IMR-90 (cell line): ENCODE results near the gene SERBP1. TPM values are rescaled to one million over a fixed set of nuclear protein-coding genes. Genes with fewer than 3 reads are reported as not detected.

ENCODE experiments used
- ATAC-seq: fragments of 200-7000 bp; cut with Tn5 transposase; 2 replicates; pipeline ENCODE4 v1.9.1; 2020; ENCODE audit warnings: low read depth, mild to moderate bottlenecking, moderate library complexity
- BruUV-seq: library from RNA; stranded (reverse); fragments of 400-500 nt; replicated peaks from 2 replicates; lab custom pipeline; 2021; lab: Mats Ljungman, UMichigan
- CTCF ChIA-PET: fragments of 300-600 bp; formaldehyde crosslinking; extraction: SDS; loops from one replicate; lab custom pipeline; 2021; ENCODE audit warnings: antibody characterized with exemption; lab: Yijun Ruan, JAX
- POLR2A ChIA-PET: fragments of 300-600 bp; sonication (Branson Sonifier 250); formaldehyde crosslinking; loops from one replicate; lab custom pipeline; 2022; ENCODE audit warnings: antibody characterized with exemption; ENCODE audit not compliant: unreplicated experiment; lab: Charles Lee
- DNase-seq: peaks from one replicate; pipeline ENCODE4 v3.0.0; 2013
- H2AFZ ChIP-seq: replicated peaks from 2 replicates; pipeline ENCODE3; 2013; ENCODE audit warnings: low read length, mild to moderate bottlenecking; ENCODE audit not compliant: poor library complexity
- H2AK5ac ChIP-seq: 2 replicates; pipeline ENCODE4 v1.6.1; 2013; ENCODE audit warnings: low read depth, low read length, inconsistent platforms
- H2AK9ac ChIP-seq: replicated peaks from 2 replicates; pipeline ENCODE3; 2013; ENCODE audit warnings: mild to moderate bottlenecking, low read depth, low read length, moderate library complexity; ENCODE audit not compliant: poor library complexity
- H2BK120ac ChIP-seq: 2 replicates; pipeline ENCODE4 v1.6.1; 2013; ENCODE audit warnings: low read depth, low read length, inconsistent platforms
- H2BK15ac ChIP-seq: 3 replicates; pipeline ENCODE4 v1.6.1; 2013; ENCODE audit warnings: low read depth, low read length, inconsistent platforms
- H2BK20ac ChIP-seq: 2 replicates; pipeline ENCODE4 v1.6.1; 2013; ENCODE audit warnings: low read depth, mild to moderate bottlenecking, inconsistent platforms, low read length, moderate library complexity
- H2BK5ac ChIP-seq: 2 replicates; pipeline ENCODE4 v1.6.1; 2013; ENCODE audit warnings: mild to moderate bottlenecking, low read depth, low read length, inconsistent platforms; ENCODE audit not compliant: poor library complexity, severe bottlenecking
- H3K14ac ChIP-seq: replicated peaks from 2 replicates; pipeline ENCODE4 v1.6.1; 2013; ENCODE audit warnings: low read depth, low read length, inconsistent platforms
- H3K18ac ChIP-seq: 2 replicates; pipeline ENCODE4 v1.6.1; 2013; ENCODE audit warnings: low read depth, low read length, control low read depth
- H3K23ac ChIP-seq: 2 replicates; pipeline ENCODE4 v1.6.1; 2013; ENCODE audit warnings: low read depth, low read length, inconsistent platforms
- H3K27ac ChIP-seq: 2 replicates; pipeline ENCODE4 v1.5.1; 2013; ENCODE audit warnings: mild to moderate bottlenecking, control low read depth, low read length; ENCODE audit not compliant: insufficient read depth
- H3K27me3 ChIP-seq: 2 replicates; pipeline ENCODE4 v1.6.1; 2013; ENCODE audit warnings: low read length; ENCODE audit not compliant: control insufficient read depth, insufficient read depth
- H3K36me3 ChIP-seq: 2 replicates; pipeline ENCODE4 v1.6.1; 2013; ENCODE audit warnings: low read length, mixed read lengths; ENCODE audit not compliant: control insufficient read depth, insufficient read depth
- H3K4ac ChIP-seq: 2 replicates; pipeline ENCODE4 v1.6.1; 2013; ENCODE audit warnings: low read depth, low read length, inconsistent platforms
- H3K4me1 ChIP-seq: 2 replicates; pipeline ENCODE4 v1.6.1; 2013; ENCODE audit warnings: low read length, mixed read lengths; ENCODE audit not compliant: control insufficient read depth, insufficient read depth
- H3K4me2 ChIP-seq: 2 replicates; pipeline ENCODE4 v1.6.1; 2013; ENCODE audit warnings: low read depth, mild to moderate bottlenecking, control low read depth, low read length, moderate library complexity
- H3K4me3 ChIP-seq: 2 replicates; pipeline ENCODE4 v1.5.1; 2013; ENCODE audit warnings: low read depth, mild to moderate bottlenecking, control low read depth, low read length, moderate library complexity; ENCODE audit not compliant: insufficient read depth
- H3K56ac ChIP-seq: 2 replicates; pipeline ENCODE4 v1.6.1; 2013; ENCODE audit warnings: low read length, inconsistent platforms; ENCODE audit not compliant: insufficient read depth; ENCODE audit errors: extremely low read depth
- H3K79me1 ChIP-seq, 2 experiments: 2 replicates each; pipeline ENCODE4 v1.6.1; 2013; ENCODE audit warnings: low read length in 2 of 2, inconsistent platforms in 1 of 2, low read depth in 1 of 2
- H3K9ac ChIP-seq: 2 replicates; pipeline ENCODE4 v1.6.1; 2013; ENCODE audit warnings: low read depth, low read length, control low read depth
- H3K9me1 ChIP-seq: 2 replicates; pipeline ENCODE4 v1.6.1; 2013; ENCODE audit warnings: low read length, inconsistent platforms; ENCODE audit not compliant: insufficient read depth
- H3K9me3 ChIP-seq: 2 replicates; pipeline ENCODE4 v1.6.1; 2013; ENCODE audit warnings: low read length; ENCODE audit not compliant: control insufficient read depth, insufficient read depth
- H4K20me1 ChIP-seq: 2 replicates; pipeline ENCODE4 v1.6.1; 2013; ENCODE audit warnings: low read length, inconsistent platforms; ENCODE audit not compliant: insufficient read depth
- H4K5ac ChIP-seq: 2 replicates; pipeline ENCODE4 v1.6.1; 2013; ENCODE audit warnings: mild to moderate bottlenecking, low read depth, low read length, control low read depth
- H4K8ac ChIP-seq, 2 experiments: 2 replicates each; pipeline ENCODE4 v1.6.1; 2013; ENCODE audit warnings: low read depth in 2 of 2, low read length in 2 of 2, control low read depth in 1 of 2, inconsistent platforms in 1 of 2
- H4K91ac ChIP-seq: 2 replicates; pipeline ENCODE4 v1.6.1; 2013; ENCODE audit warnings: low read depth, low read length, inconsistent platforms; ENCODE audit not compliant: insufficient read depth
- BHLHE40 ChIP-seq: fragments of 150-350 bp; IDR thresholded peaks from 2 replicates; pipeline ENCODE4 v1.6.1; 2016; ENCODE audit warnings: mild to moderate bottlenecking, low read depth, low read length
- CTCF ChIP-seq: conservative IDR thresholded peaks from 2 replicates; pipeline ENCODE4 v1.5.1; 2012; ENCODE audit warnings: mild to moderate bottlenecking, low read depth, low read length, improper control_type of control experiment
- FOS ChIP-seq: fragments of 150-350 bp; IDR thresholded peaks from 2 replicates; pipeline ENCODE4 v1.6.1; 2016; ENCODE audit warnings: low read depth, low read length
- MAFK ChIP-seq: IDR thresholded peaks from 2 replicates; pipeline ENCODE4 v1.6.1; 2012; ENCODE audit warnings: low read depth, low read length, improper control_type of control experiment
- MAZ ChIP-seq: IDR thresholded peaks from 2 replicates; pipeline ENCODE4 v1.6.1; 2012; ENCODE audit warnings: low read depth, mild to moderate bottlenecking, low read length, improper control_type of control experiment, moderate library complexity, borderline replicate concordance
- NFE2L2 ChIP-seq: fragments of 150-350 bp; IDR thresholded peaks from 2 replicates; pipeline ENCODE4 v1.6.1; 2016; ENCODE audit warnings: low read depth, mild to moderate bottlenecking, low read length
- RCOR1 ChIP-seq: IDR thresholded peaks from 2 replicates; pipeline ENCODE4 v1.6.1; 2012; ENCODE audit warnings: mild to moderate bottlenecking, low read length, improper control_type of control experiment; ENCODE audit not compliant: insufficient replicate concordance
- SMC3 ChIP-seq: fragments of 150-350 bp; IDR thresholded peaks from 2 replicates; pipeline ENCODE4 v1.6.1; 2016; ENCODE audit warnings: low read depth, mild to moderate bottlenecking, antibody characterized with exemption, low read length, moderate library complexity
- USF2 ChIP-seq: fragments of 150-350 bp; IDR thresholded peaks from 2 replicates; pipeline ENCODE4 v1.6.1; 2017; ENCODE audit warnings: mild to moderate bottlenecking, antibody characterized with exemption, low read length, low read depth
- WGBS, 2 experiments: methylation state at CpG; one replicate each; pipeline versions ENCODE4 v1.1.5 to v1.1.7; 2013; ENCODE audit warnings: missing lambda C conversion rate in 2 of 2; ENCODE audit not compliant: insufficient read length in 1 of 2; ENCODE audit errors: extremely low coverage in 2 of 2; 5-methylcytosine and 5-hydroxymethylcytosine counted together
- dilution Hi-C: fragments of 300-500 bp; cut with HindIII; formaldehyde crosslinking; loops from one replicate; pipeline ENCODE4 v1.14.3; 2018; ENCODE audit warnings: low sequenced_read_pairs; ENCODE audit not compliant: unreplicated experiment
- in situ Hi-C: fragments of 300-500 bp; cut with MboI; formaldehyde crosslinking; loops from 3 replicates; pipeline ENCODE4 v1.14.3; 2019; ENCODE audit warnings: low sequenced_read_pairs, inconsistent platforms, mixed read lengths
- intact Hi-C: fragments of 100-400 bp; cut with micrococcal nuclease; formaldehyde crosslinking; loops from 2 replicates; pipeline ENCODE4 v1.10.0; 2022
- polyA plus RNA-seq, 3 experiments: library from polyadenylated mRNA; depleted of rRNA; stranded (reverse); fragments of >200 nt; gene quantifications; 2 replicates each; pipeline ENCODE4 v1.2.3, GENCODE V29; 2012; ENCODE audit warnings: low replicate concordance in 1 of 3
- total RNA-seq: library from RNA; depleted of rRNA; stranded (reverse); fragments of >200 nt; gene quantifications from 2 replicates; pipeline ENCODE4 v1.2.3, GENCODE V29; 2012

SERBP1 gene
- total and polyA plus RNA-seq, 2 of the 4 experiments (the other 2 are of a cell fraction): 94.1 to 153 TPM

GRCh38 chr1:67431869-67432578, 1.8 kb upstream of the SERBP1 start:
- no peak overlapping the region for H2BK5ac ChIP-seq
- no peak overlapping the region for H4K91ac ChIP-seq
- no peak overlapping the region for H3K18ac ChIP-seq
- peak overlapping the region; percentile 45 for H2AFZ ChIP-seq
- H3K14ac ChIP-seq: no peak overlapping the region
- H2BK15ac ChIP-seq: no peak overlapping the region
- no peak for ATAC-seq
- WGBS, 2 experiments: 13% methylated on average over 1 of the region's 8 CpGs; no CpG with 5 or more reads in 1 of the 2 experiments
- no peaks in the 10 kb centered on the region for H3K9me3 ChIP-seq
- H3K27me3 ChIP-seq: no peaks in the 10 kb centered on the region
- no peak overlapping the region for H3K4me3 ChIP-seq
- no peak overlapping the region for H3K23ac ChIP-seq
- H4K5ac ChIP-seq: no peak overlapping the region
- no peak overlapping the region for H3K4ac ChIP-seq
- H2AK5ac ChIP-seq: no peak overlapping the region
- H2AK9ac ChIP-seq: no peak overlapping the region
- no peak for DNase-seq
- H3K56ac ChIP-seq: no peak overlapping the region
- no peak overlapping the region for H2BK20ac ChIP-seq
- in situ Hi-C loops: no loop called here
- H3K9ac ChIP-seq: no peak overlapping the region
- H3K79me1 ChIP-seq: no peaks in the 10 kb centered on the region
- H3K4me1 ChIP-seq: no peaks in the 10 kb centered on the region
- no peak overlapping the region for H3K27ac ChIP-seq
- peaks cover 5% of the 10 kb centered on the region; the same call in 1 of the 2 replicates for H3K36me3 ChIP-seq
- intact Hi-C loops: loop anchor here (2.0 kb wide), 1 partner anchor 85 kb away; no protein-coding TSS in a partner anchor
- H3K4me2 ChIP-seq: peak overlapping the region; percentile 26; the same call in 1 of the 2 replicates
- no peak overlapping the region for H2BK120ac ChIP-seq
- H4K20me1 ChIP-seq: peaks cover 27% of the 10 kb centered on the region
- ChIA-PET CTCF (interaction anchor here (0.5 kb wide), 2 partner anchors 86 to 198 kb away, joined by 3 read pairs; no protein-coding TSS in a partner anchor), POLR2A (no interaction called here)
- no peaks in the 10 kb centered on the region for H3K9me1 ChIP-seq
- BruUV-seq: no TSS peak
- no peak for TF ChIP-seq NFE2L2
- TF ChIP-seq FOS: no peak
- TF ChIP-seq BHLHE40: no peak
- no peak for TF ChIP-seq CTCF
- TF ChIP-seq USF2: no peak
- no peak for TF ChIP-seq MAFK
- TF ChIP-seq RCOR1: no peak
- TF ChIP-seq MAZ: no peak
- no peak for TF ChIP-seq SMC3
- no peak overlapping the region for H4K8ac ChIP-seq
- dilution Hi-C loops: no loop called here
